KMS-11 (cell line): ENCODE measurements around the gene ZNF740.

Source experiments
- H2AFZ ChIP-seq: fragments of 200-600 bp; sonication (generic); 2 replicates; pipeline ENCODE4 v1.6.1; 2016; ENCODE audit warnings: antibody characterized with exemption, mixed run types, low read depth
- H3K27ac ChIP-seq: fragments of 200-600 bp; sonication (generic); 2 replicates; pipeline ENCODE4 v1.6.1; 2016; ENCODE audit warnings: mild to moderate bottlenecking, mixed run types
- H3K27me3 ChIP-seq: fragments of 200-600 bp; sonication (generic); 2 replicates; pipeline ENCODE4 v1.6.1; 2017; ENCODE audit warnings: mild to moderate bottlenecking, low read depth, mixed run types, moderate library complexity; ENCODE audit not compliant: insufficient read depth
- H3K36me3 ChIP-seq: fragments of 200-600 bp; sonication (generic); 2 replicates; pipeline ENCODE4 v1.6.1; 2017; ENCODE audit warnings: mild to moderate bottlenecking, mixed run types; ENCODE audit not compliant: insufficient read depth
- H3K4me1 ChIP-seq: fragments of 200-600 bp; sonication (generic); 2 replicates; pipeline ENCODE4 v1.6.1; 2016; ENCODE audit warnings: mild to moderate bottlenecking, low read depth, mixed run types; ENCODE audit not compliant: poor library complexity, severe bottlenecking
- H3K4me2 ChIP-seq: fragments of 200-600 bp; sonication (generic); 2 replicates; pipeline ENCODE4 v1.7.0; 2016; ENCODE audit warnings: mild to moderate bottlenecking, mixed run types
- H3K4me3 ChIP-seq: fragments of 200-600 bp; sonication (generic); IDR thresholded peaks from 2 replicates; pipeline ENCODE4 v1.6.1; 2017; ENCODE audit warnings: low read depth, low read length, mixed read lengths; ENCODE audit not compliant: insufficient read depth
- H3K79me2 ChIP-seq: fragments of 200-600 bp; sonication (generic); 2 replicates; pipeline ENCODE4 v1.6.1; 2016; ENCODE audit warnings: low read depth, mixed run types; ENCODE audit not compliant: insufficient read depth
- H3K9ac ChIP-seq: fragments of 200-600 bp; sonication (generic); 2 replicates; pipeline ENCODE4 v1.6.1; 2016; ENCODE audit warnings: mild to moderate bottlenecking, mixed run types
- H4K20me1 ChIP-seq: fragments of 200-600 bp; sonication (generic); 2 replicates; pipeline ENCODE4 v1.6.1; 2016; ENCODE audit warnings: mild to moderate bottlenecking, mixed run types; ENCODE audit not compliant: insufficient read depth
- TF ChIP-seq, protein P1 (sequence below): fragments of 200-600 bp; sonication (generic); conservative IDR thresholded peaks from 2 replicates; pipeline ENCODE4 v1.6.1; 2017; ENCODE audit warnings: low read depth, mild to moderate bottlenecking, antibody characterized with exemption, low read length, moderate library complexity, mixed read lengths

Gene ZNF740, protein sequence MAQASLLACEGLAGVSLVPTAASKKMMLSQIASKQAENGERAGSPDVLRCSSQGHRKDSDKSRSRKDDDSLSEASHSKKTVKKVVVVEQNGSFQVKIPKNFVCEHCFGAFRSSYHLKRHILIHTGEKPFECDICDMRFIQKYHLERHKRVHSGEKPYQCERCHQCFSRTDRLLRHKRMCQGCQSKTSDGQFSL

DNA sequence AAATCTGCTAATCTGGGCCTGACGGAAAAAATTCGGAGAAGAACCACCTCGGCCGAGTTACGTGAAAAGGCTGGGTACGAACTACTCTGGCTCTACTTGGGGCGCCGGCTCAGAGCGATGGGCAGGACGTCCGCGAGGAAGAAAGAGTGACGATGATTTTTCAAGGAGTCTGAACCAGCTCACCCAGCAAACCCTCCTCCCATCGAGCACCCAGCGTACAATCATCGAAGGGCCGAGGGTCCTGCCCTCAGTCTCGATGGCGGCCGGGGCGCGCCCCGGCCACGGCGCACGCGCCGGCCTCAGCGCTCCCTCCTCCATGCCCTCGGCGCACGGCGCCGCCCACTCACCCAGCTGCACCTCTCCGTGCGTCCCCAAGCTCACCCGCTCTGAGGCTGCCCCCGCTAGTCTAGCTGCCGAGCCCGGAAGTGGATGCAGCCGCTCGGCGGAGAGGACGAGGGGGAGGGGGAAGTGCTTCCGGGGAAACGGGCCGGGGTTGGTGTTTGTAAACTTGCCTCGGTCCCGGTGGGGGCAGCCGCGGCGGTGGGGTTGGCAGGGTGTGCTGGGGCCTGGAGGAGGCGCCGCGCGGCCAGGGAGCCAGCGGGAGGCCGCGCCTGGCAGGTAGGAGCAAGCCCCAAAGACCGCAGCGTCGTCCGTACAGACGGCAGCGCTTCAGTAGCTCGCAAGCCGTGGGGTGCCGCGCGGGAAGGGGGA is at the start of gene ZNF740, which contains the start of gene CSAD:
ZNF740 (plus strand) TSS at position 503 of the 711 bp plus-strand sequence. CDS start 1,262 bp downstream, outside the sequence.
CSAD (minus strand) TSS at position 706 of the 711 bp plus-strand sequence. CDS start 7,455 bp downstream, outside the sequence.
- Histone ChIP-seq H3K27ac (peak within 1 kb of the TSS; percentile 79), H4K20me1 (no peaks in the 10 kb centered on the region), H3K4me1 (peaks cover 63% of the 10 kb centered on the region), H3K79me2 (peaks cover 42% of the 10 kb centered on the region), H3K4me3 (peak within 1 kb of the TSS; percentile 96), H3K36me3 (no peaks in the 10 kb centered on the region), H3K27me3 (no peaks in the 10 kb centered on the region), H3K9ac (peak within 1 kb of the TSS; percentile 62), H2AFZ (peak within 1 kb of the TSS; percentile 78), H3K4me2 (peak within 1 kb of the TSS; percentile 80)
- TF ChIP-seq, protein P1, sequence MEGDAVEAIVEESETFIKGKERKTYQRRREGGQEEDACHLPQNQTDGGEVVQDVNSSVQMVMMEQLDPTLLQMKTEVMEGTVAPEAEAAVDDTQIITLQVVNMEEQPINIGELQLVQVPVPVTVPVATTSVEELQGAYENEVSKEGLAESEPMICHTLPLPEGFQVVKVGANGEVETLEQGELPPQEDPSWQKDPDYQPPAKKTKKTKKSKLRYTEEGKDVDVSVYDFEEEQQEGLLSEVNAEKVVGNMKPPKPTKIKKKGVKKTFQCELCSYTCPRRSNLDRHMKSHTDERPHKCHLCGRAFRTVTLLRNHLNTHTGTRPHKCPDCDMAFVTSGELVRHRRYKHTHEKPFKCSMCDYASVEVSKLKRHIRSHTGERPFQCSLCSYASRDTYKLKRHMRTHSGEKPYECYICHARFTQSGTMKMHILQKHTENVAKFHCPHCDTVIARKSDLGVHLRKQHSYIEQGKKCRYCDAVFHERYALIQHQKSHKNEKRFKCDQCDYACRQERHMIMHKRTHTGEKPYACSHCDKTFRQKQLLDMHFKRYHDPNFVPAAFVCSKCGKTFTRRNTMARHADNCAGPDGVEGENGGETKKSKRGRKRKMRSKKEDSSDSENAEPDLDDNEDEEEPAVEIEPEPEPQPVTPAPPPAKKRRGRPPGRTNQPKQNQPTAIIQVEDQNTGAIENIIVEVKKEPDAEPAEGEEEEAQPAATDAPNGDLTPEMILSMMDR, result no peak; the same call in 1 of the 2 replicates

DNA sequence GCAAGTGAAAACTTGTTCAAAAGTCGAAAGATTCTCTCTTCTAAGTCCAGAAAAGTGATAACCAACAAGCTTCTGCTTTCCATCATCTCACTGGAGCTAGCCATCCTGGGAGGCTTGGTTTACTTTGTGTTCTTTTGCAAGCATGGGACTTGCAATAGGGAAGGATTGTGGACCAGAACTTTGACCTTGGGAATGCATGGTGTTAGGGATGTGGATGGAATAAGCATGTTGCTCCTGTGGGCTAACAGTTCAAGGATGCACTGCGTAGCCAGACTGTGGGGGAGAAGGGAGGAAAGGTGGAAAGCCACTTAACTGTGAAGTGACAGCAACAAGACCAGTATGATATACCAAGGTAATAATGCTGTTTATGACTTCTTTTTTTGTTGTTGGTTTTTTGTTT is 48.7 kb upstream of the ZNF740 start:
- TF ChIP-seq, protein P1, result no peak
- Histone ChIP-seq H3K9ac (no peak overlapping the region), H3K27ac (no peak overlapping the region), H3K27me3 (no peaks in the 10 kb centered on the region), H3K4me2 (no peak overlapping the region), H4K20me1 (no peaks in the 10 kb centered on the region), H3K36me3 (no peaks in the 10 kb centered on the region), H2AFZ (no peak overlapping the region), H3K4me3 (no peak overlapping the region), H3K4me1 (peaks cover 7% of the 10 kb centered on the region), H3K79me2 (no peaks in the 10 kb centered on the region)

DNA sequence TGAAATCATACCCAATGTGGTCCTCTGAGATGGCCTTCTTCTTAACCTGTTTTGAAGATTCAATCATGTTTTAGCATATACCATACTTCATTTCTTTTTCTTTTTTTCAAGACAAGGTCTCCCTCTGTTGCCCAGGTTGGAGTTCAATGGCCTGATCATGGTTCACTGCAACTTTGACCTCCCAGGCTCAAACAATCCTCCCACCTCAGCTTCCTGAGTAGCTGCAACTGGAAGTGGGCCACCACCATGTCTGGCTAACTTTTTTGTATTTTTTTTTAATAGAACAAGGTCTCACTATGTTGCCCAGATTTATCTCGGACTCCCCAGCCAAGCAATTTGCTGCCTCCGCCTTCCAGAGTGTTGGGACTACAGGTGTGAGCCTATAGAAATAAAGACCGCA is 46.8 kb upstream of the ZNF740 start:
- Histone ChIP-seq H3K79me2 (no peaks in the 10 kb centered on the region), H4K20me1 (no peaks in the 10 kb centered on the region), H3K4me3 (no peak overlapping the region), H3K27ac (no peak overlapping the region), H3K4me1 (peaks cover 5% of the 10 kb centered on the region), H2AFZ (no peak overlapping the region), H3K36me3 (no peaks in the 10 kb centered on the region), H3K27me3 (no peaks in the 10 kb centered on the region), H3K9ac (no peak overlapping the region), H3K4me2 (no peak overlapping the region)
- TF ChIP-seq, protein P1, result no peak

DNA sequence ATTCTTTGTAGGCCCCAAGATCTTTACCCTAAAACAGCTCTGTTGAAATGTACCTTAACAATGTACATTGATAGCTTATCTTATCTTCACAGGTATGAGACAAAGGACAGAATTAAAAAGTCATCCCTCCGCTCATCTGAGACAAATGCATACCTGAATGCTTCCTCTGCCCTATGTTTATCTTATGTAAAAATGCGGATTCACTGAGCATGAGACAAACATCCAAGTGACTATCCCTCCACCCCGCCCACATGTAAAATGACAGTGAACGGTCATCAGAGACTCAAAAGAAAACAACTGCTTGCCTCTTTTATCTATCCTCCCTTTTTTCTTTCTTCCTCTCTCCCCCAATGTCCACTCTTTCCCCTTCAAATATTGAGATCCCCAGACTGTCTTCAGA is 37.2 kb upstream of the ZNF740 start:
- Histone ChIP-seq H2AFZ (no peak overlapping the region), H4K20me1 (no peaks in the 10 kb centered on the region), H3K4me3 (no peak overlapping the region), H3K27ac (no peak overlapping the region), H3K4me1 (peaks cover 10% of the 10 kb centered on the region), H3K79me2 (no peaks in the 10 kb centered on the region), H3K36me3 (no peaks in the 10 kb centered on the region), H3K27me3 (no peaks in the 10 kb centered on the region), H3K9ac (no peak overlapping the region), H3K4me2 (no peak overlapping the region)
- TF ChIP-seq, protein P1, result no peak
